ENCODE data around the gene STOX2. TPM values are rescaled to one million over a fixed set of nuclear protein-coding genes. Genes with fewer than 3 reads are reported as not detected.

Gene STOX2
- total and polyA plus RNA-seq, 2 of the 8 experiments (the other 6 are each of a cell fraction or from before 2014, with no cell fraction given): 5.5 to 20.0 TPM

GRCh38 chr4:183905593-183906488 lies 734 bp downstream of the STOX2 start (continued):
- TF ChIP-seq SIRT6 (IDR thresholded peaks at IDR 0.05; ENCODE audit: low read length) (no peak), CEBPB (IDR thresholded peaks at IDR 0.05; ENCODE audit: low read depth, low read length) (no peak), PHF8 (conservative IDR thresholded peaks at IDR 0.05; ENCODE audit: low read depth, low read length) (0 out of 2 replicates have a peak, but pooled peaks have one; percentile 10), KDM1A (IDR thresholded peaks at IDR 0.05; ENCODE audit: borderline replicate concordance, low read length) (no peak), MAFK (IDR thresholded peaks at IDR 0.05; ENCODE audit: low read depth, low read length) (no peak), BRCA1 (IDR thresholded peaks at IDR 0.05; ENCODE audit: low read depth, low read length) (no peak), JUN (IDR thresholded peaks at IDR 0.05; ENCODE audit: low read depth, low read length) (no peak), SUZ12 (IDR thresholded peaks at IDR 0.05; ENCODE audit: low read length) (no peak), HDAC6 (IDR thresholded peaks at IDR 0.05; ENCODE audit: low read depth, low read length) (no peak), JUND (IDR thresholded peaks at IDR 0.05; ENCODE audit: low read length) (no peak), SIN3A (conservative IDR thresholded peaks at IDR 0.05 in 1 of 2, IDR thresholded peaks at IDR 0.05 in 1 of 2; ENCODE audit: low read depth in 1 of 2, low read length in 2 of 2) (no peak; a peak in 1 of 4 replicates), POLR2AphosphoS5 (IDR thresholded peaks at IDR 0.05; ENCODE audit: low read depth, low read length) (0 out of 2 replicates have a peak, but pooled peaks have one; percentile 39), RXRA (IDR thresholded peaks at IDR 0.05; ENCODE audit: insufficient read depth, low read depth, low read length) (0 out of 2 replicates have a peak, but pooled peaks have one; percentile 38), SRF (IDR thresholded peaks at IDR 0.05; ENCODE audit: low read depth, low read length) (no peak), NRF1 (IDR thresholded peaks at IDR 0.05; ENCODE audit: low read depth, low read length) (no peak), KDM5A (IDR thresholded peaks at IDR 0.05; ENCODE audit: low read length) (no peak), SP2 (IDR thresholded peaks at IDR 0.05; ENCODE audit: low read length) (no peak), ZNF274 (IDR thresholded peaks at IDR 0.05; ENCODE audit: borderline replicate concordance, extremely low read depth, low read length) (no peak), EZH2 (IDR thresholded peaks at IDR 0.05; ENCODE audit: low read depth, low read length, severe bottlenecking) (no peak), TCF12 (IDR thresholded peaks at IDR 0.05; ENCODE audit: low read depth, low read length) (0 out of 2 replicates have a peak, but pooled peaks have one; percentile 53), RAD21 (IDR thresholded peaks at IDR 0.05 in 1 of 2, conservative IDR thresholded peaks at IDR 0.05 in 1 of 2; ENCODE audit: low read depth in 2 of 2, low read length in 2 of 2) (peak in 1 of 2 experiments; percentile 26; a peak in 1 of 4 replicates)
- TF ChIP-seq, protein P1, sequence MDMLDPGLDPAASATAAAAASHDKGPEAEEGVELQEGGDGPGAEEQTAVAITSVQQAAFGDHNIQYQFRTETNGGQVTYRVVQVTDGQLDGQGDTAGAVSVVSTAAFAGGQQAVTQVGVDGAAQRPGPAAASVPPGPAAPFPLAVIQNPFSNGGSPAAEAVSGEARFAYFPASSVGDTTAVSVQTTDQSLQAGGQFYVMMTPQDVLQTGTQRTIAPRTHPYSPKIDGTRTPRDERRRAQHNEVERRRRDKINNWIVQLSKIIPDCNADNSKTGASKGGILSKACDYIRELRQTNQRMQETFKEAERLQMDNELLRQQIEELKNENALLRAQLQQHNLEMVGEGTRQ (IDR thresholded peaks at IDR 0.05; ENCODE audit: low read length): no peak
